Astrocyte (in vitro differentiated cells and primary cell): Measurements from ENCODE around the gene KLK2.

Experiments
- CTCF ChIP-seq: IDR thresholded peaks from 2 replicates; pipeline ENCODE4 v1.5.1; 2011; ENCODE audit warnings: low read depth, mild to moderate bottlenecking, inconsistent platforms, low read length, moderate library complexity; ENCODE audit not compliant: insufficient read depth
- EZH2 ChIP-seq: IDR thresholded peaks from 2 replicates; pipeline ENCODE4 v1.6.1; 2012; ENCODE audit warnings: mild to moderate bottlenecking, low read length, inconsistent platforms; ENCODE audit not compliant: insufficient read depth

GRCh38 chr19:50832666-50833065 lies 40.6 kb upstream of the KLK2 start:
- TF ChIP-seq CTCF: no peak
- TF ChIP-seq EZH2: no peak
